Endodermal cell (in vitro differentiated cells): ENCODE results near the gene KLHL26. TPM values are rescaled to one million over a fixed set of nuclear protein-coding genes. Genes with fewer than 3 reads are reported as not detected.

Source experiments
- DNase-seq: peaks from one replicate; pipeline ENCODE4 v3.0.0-alpha.2; 2017
- H3K27ac ChIP-seq: 2 replicates; pipeline ENCODE4 v1.5.1; 2013; ENCODE audit warnings: mild to moderate bottlenecking, low read depth, low read length, moderate library complexity
- H3K27me3 ChIP-seq: 2 replicates; pipeline ENCODE4 v1.6.1; 2013; ENCODE audit warnings: mild to moderate bottlenecking, low read length, moderate library complexity; ENCODE audit not compliant: insufficient read depth, control insufficient read depth, poor library complexity, severe bottlenecking
- H3K36me3 ChIP-seq: 2 replicates; pipeline ENCODE4 v1.7.0; 2013; ENCODE audit warnings: mild to moderate bottlenecking, low read length, moderate library complexity; ENCODE audit not compliant: control insufficient read depth, insufficient read depth
- H3K4me1 ChIP-seq: one replicate; pipeline ENCODE4 v1.7.0; 2013; ENCODE audit warnings: low read length; ENCODE audit not compliant: control insufficient read depth, insufficient read depth
- H3K4me3 ChIP-seq: 2 replicates; pipeline ENCODE4 v1.5.1; 2013; ENCODE audit warnings: mild to moderate bottlenecking, low read length, moderate library complexity
- H3K9ac ChIP-seq: 2 replicates; pipeline ENCODE4 v1.6.1; 2013; ENCODE audit warnings: mild to moderate bottlenecking, low read length, moderate library complexity; ENCODE audit not compliant: poor library complexity, severe bottlenecking; ENCODE audit errors: extremely low read depth
- H3K9me3 ChIP-seq: 2 replicates; pipeline ENCODE4 v1.6.1; 2013; ENCODE audit warnings: mild to moderate bottlenecking, low read length, moderate library complexity; ENCODE audit not compliant: control insufficient read depth
- H3K27ac Mint-ChIP-seq: 2 replicates; pipeline ENCODE4 v1.8.0; 2020; ENCODE audit warnings: mixed read lengths
- H3K27me3 Mint-ChIP-seq: 2 replicates; pipeline ENCODE4 v1.8.0; 2021; ENCODE audit warnings: mild to moderate bottlenecking, mixed read lengths; ENCODE audit not compliant: insufficient read depth
- H3K36me3 Mint-ChIP-seq: 2 replicates; pipeline ENCODE4 v1.8.0; 2020; ENCODE audit warnings: low read depth, mixed read lengths
- H3K4me1 Mint-ChIP-seq: 2 replicates; pipeline ENCODE4 v1.8.0; 2020; ENCODE audit warnings: mixed read lengths
- H3K4me3 Mint-ChIP-seq: 2 replicates; pipeline ENCODE4 v1.8.0; 2020; ENCODE audit warnings: mild to moderate bottlenecking, moderate library complexity, mixed read lengths
- H3K9me3 Mint-ChIP-seq: 2 replicates; pipeline ENCODE4 v1.8.0; 2020; ENCODE audit warnings: mild to moderate bottlenecking, mixed read lengths
- CTCF ChIP-seq: fragments of 200-600 bp; sonication (generic); conservative IDR thresholded peaks from 2 replicates; pipeline ENCODE4 v1.5.0; 2021; ENCODE audit warnings: antibody characterized with exemption, mild to moderate bottlenecking
- WGBS, 2 experiments: methylation state at CpG; one replicate each; pipeline versions ENCODE4 v1.1.5 to v1.1.7; 2013; ENCODE audit warnings: missing lambda C conversion rate in 2 of 2, mixed read lengths in 1 of 2; ENCODE audit not compliant: insufficient coverage in 1 of 2, insufficient read length in 1 of 2; 5-methylcytosine and 5-hydroxymethylcytosine counted together
- total RNA-seq, 2 donors: library from RNA; stranded (reverse); fragmentation: NEBNext Ultra II Directional in 1 of 2; extraction: Animal tissue kit (Norgen Biotek cat#: 25700) in 1 of 2; gene quantifications; 2 replicates in 1 of 2; 3 replicates in 1 of 2; pipeline ENCODE4 v1.2.1, GENCODE V29; 2021

Gene KLHL26
- total RNA-seq, 2 donors from 2014 or later: 9.4 to 11.2 TPM

GRCh38 chr19:18663940-18664530, 27.2 kb downstream of the KLHL26 start:
- Mint-ChIP-seq H3K27me3 (no peaks in the 10 kb centered on the region), H3K27ac (no peak overlapping the region), H3K36me3 (peaks cover 8% of the 10 kb centered on the region), H3K4me1 (peaks cover 5% of the 10 kb centered on the region), H3K9me3 (no peaks in the 10 kb centered on the region), H3K4me3 (no peak overlapping the region)
- Histone ChIP-seq H3K36me3 (no peaks in the 10 kb centered on the region), H3K4me3 (no peak overlapping the region), H3K27me3 (no peaks in the 10 kb centered on the region), H3K9me3 (no peaks in the 10 kb centered on the region), H3K9ac (no peak overlapping the region), H3K4me1 (no peaks in the 10 kb centered on the region), H3K27ac (no peak overlapping the region)
- 85 to 91% methylated on average over 10 to 14 of the region's 14 CpGs for WGBS, 2 experiments
- TF ChIP-seq CTCF: no peak
- DNase-seq: no peak

- H3K9ac ChIP-seq: no peak overlapping the region
- no peak for DNase-seq
- WGBS, 2 experiments: 95 to 96% methylated on average over 15 to 22 of the region's 22 CpGs
Measured at GRCh38 chr19:18665771-18666202, 29.0 kb downstream of the KLHL26 start.

GRCh38 chr19:18666317-18666716, 29.5 kb downstream of the KLHL26 start:
- 91 to 100% methylated on average over 2 to 12 of the region's 12 CpGs for WGBS, 2 experiments
- no peaks in the 10 kb centered on the region for H3K9me3 ChIP-seq

More at GRCh38 chr19:18665771-18666202, 29.0 kb downstream of the KLHL26 start:
- no peak for TF ChIP-seq CTCF
- Histone ChIP-seq H3K36me3 (no peaks in the 10 kb centered on the region), H3K4me3 (no peak overlapping the region), H3K9me3 (no peaks in the 10 kb centered on the region), H3K27me3 (no peaks in the 10 kb centered on the region), H3K4me1 (no peaks in the 10 kb centered on the region), H3K27ac (no peak overlapping the region)
- no peaks in the 10 kb centered on the region for H3K9me3 Mint-ChIP-seq
- H3K4me1 Mint-ChIP-seq: peaks cover 5% of the 10 kb centered on the region
- H3K27ac Mint-ChIP-seq: no peak overlapping the region
- H3K36me3 Mint-ChIP-seq: peaks cover 18% of the 10 kb centered on the region
- H3K4me3 Mint-ChIP-seq: no peak overlapping the region
- H3K27me3 Mint-ChIP-seq: no peaks in the 10 kb centered on the region

More at GRCh38 chr19:18666317-18666716, 29.5 kb downstream of the KLHL26 start:
- H3K36me3 ChIP-seq: no peaks in the 10 kb centered on the region
- H3K9ac ChIP-seq: no peak overlapping the region
- DNase-seq: no peak
- Mint-ChIP-seq H3K4me3 (no peak overlapping the region), H3K36me3 (peaks cover 18% of the 10 kb centered on the region), H3K9me3 (no peaks in the 10 kb centered on the region), H3K27ac (no peak overlapping the region), H3K27me3 (no peaks in the 10 kb centered on the region), H3K4me1 (peaks cover 5% of the 10 kb centered on the region)
- H3K4me1 ChIP-seq: no peaks in the 10 kb centered on the region
- H3K27me3 ChIP-seq: no peaks in the 10 kb centered on the region
- H3K27ac ChIP-seq: no peak overlapping the region
- H3K4me3 ChIP-seq: no peak overlapping the region
- TF ChIP-seq CTCF: no peak
